ENCODE data around the gene PTPN12. TPM values are rescaled to one million over a fixed set of nuclear protein-coding genes. Genes with fewer than 3 reads are reported as not detected.

Gene PTPN12
- polyA plus RNA-seq, 1 experiment = 45.3 TPM

DNA sequence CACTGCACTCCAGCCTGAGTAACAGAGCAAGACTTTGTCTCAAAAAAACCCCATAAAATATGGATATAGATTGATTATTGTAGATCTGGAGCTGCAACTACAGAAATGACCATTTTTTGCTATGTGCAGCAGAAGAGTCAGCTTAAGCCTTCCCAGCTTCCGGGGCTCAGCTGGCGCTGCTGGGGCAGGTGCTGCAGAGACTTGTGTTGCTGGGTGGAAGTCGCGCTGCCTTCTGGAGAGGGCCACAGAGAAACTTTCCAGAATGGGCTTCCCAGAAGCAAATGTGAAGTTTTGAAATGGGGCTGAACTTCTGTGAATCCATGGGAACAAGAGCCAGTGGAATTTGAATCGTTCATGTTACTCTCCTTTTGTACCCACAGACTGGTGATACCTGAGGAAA is 121.8 kb downstream of the PTPN12 start:
- Histone ChIP-seq H3K27ac (ENCODE audit: low read depth, low read length) (no peak overlapping the region), H3K27me3 (ENCODE audit: control insufficient read depth, insufficient read depth, low read length) (no peaks in the 10 kb centered on the region), H3K9me3 (ENCODE audit: control insufficient read depth, insufficient read depth, low read length) (no peaks in the 10 kb centered on the region), H3K4me3 (ENCODE audit: low read depth, low read length) (no peak overlapping the region)
- CTCF ChIA-PET = interaction anchor here (0.6 to 7.1 kb wide), 10 partner anchors 7 to 275 kb away, joined by 3 to 66 read pairs (median 4); no protein-coding TSS in a partner anchor
- no peak for DNase-seq (ENCODE audit: low read depth, low spot score)
- TF ChIP-seq, protein P1, sequence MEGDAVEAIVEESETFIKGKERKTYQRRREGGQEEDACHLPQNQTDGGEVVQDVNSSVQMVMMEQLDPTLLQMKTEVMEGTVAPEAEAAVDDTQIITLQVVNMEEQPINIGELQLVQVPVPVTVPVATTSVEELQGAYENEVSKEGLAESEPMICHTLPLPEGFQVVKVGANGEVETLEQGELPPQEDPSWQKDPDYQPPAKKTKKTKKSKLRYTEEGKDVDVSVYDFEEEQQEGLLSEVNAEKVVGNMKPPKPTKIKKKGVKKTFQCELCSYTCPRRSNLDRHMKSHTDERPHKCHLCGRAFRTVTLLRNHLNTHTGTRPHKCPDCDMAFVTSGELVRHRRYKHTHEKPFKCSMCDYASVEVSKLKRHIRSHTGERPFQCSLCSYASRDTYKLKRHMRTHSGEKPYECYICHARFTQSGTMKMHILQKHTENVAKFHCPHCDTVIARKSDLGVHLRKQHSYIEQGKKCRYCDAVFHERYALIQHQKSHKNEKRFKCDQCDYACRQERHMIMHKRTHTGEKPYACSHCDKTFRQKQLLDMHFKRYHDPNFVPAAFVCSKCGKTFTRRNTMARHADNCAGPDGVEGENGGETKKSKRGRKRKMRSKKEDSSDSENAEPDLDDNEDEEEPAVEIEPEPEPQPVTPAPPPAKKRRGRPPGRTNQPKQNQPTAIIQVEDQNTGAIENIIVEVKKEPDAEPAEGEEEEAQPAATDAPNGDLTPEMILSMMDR (IDR thresholded peaks at IDR 0.05; ENCODE audit: low read depth, low read length) = no peak
- POLR2A ChIA-PET = interaction anchor here (0.7 kb wide), 1 partner anchor 425 kb away, joined by 3 read pairs; no protein-coding TSS in a partner anchor

DNA sequence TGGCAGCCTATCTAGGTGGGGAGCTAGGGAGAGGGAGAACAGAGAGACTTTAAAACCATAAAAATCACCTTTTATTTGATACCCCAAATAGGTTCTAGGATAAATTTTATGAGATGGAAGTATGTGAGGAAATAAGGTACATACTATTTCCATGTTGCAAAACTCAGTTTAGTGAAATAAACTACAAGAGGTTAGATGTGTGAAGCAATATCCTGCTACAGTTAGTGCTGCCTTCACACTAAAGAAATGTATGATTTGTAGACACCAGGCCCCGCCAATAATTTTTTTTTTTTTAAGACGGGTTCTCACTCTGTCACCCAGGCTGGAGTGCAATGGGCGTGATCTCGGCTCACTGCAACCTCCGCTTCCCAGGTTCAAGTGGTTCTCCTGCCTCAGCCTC is 124.7 kb downstream of the PTPN12 start:
- Histone ChIP-seq H3K27ac (ENCODE audit: low read depth, low read length) (no peak overlapping the region), H3K9me3 (ENCODE audit: control insufficient read depth, insufficient read depth, low read length) (no peaks in the 10 kb centered on the region), H3K4me3 (ENCODE audit: low read depth, low read length) (no peak overlapping the region), H3K27me3 (ENCODE audit: control insufficient read depth, insufficient read depth, low read length) (no peaks in the 10 kb centered on the region)
- ChIA-PET CTCF (interaction anchor here (2.2 to 7.1 kb wide), 2 partner anchors 10 to 98 kb away, joined by 9 to 66 read pairs; no protein-coding TSS in a partner anchor), POLR2A (interaction anchor here (0.6 to 1.1 kb wide), 2 partner anchors 11 to 1994 kb away, joined by 3 read pairs; no protein-coding TSS in a partner anchor)
- TF ChIP-seq, protein P1 (IDR thresholded peaks at IDR 0.05; ENCODE audit: low read depth, low read length) = no peak
- no peak for DNase-seq (ENCODE audit: low read depth, low spot score)

DNA sequence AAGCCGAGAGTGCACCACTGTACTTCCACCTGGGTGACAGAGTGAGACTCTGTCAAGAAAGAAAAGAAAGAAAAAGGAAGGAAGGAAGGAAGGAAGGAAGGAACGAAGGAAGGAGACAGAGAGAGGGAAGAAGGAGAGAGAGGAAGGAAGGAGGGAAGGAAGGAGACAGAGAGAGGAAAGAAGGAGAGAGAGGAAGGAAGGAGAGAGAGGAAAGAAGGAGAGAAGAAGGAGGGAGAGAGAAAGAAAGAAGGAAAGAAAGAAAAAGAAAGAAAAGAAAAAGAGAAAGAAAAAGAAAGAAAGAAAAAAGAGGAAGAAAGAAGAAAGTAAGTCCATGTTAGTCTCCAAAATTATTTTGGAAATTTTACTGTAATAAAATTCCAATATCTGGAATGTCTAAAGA is 125.8 kb downstream of the PTPN12 start:
- ChIA-PET POLR2A (no interaction called here), CTCF (no interaction called here)
- Histone ChIP-seq H3K27ac (ENCODE audit: low read depth, low read length) (no peak overlapping the region), H3K9me3 (ENCODE audit: control insufficient read depth, insufficient read depth, low read length) (no peaks in the 10 kb centered on the region), H3K4me3 (ENCODE audit: low read depth, low read length) (no peak overlapping the region), H3K27me3 (ENCODE audit: control insufficient read depth, insufficient read depth, low read length) (no peaks in the 10 kb centered on the region)
- no peak for DNase-seq (ENCODE audit: low read depth, low spot score)
- TF ChIP-seq, protein P1 (IDR thresholded peaks at IDR 0.05; ENCODE audit: low read depth, low read length) = no peak

DNA sequence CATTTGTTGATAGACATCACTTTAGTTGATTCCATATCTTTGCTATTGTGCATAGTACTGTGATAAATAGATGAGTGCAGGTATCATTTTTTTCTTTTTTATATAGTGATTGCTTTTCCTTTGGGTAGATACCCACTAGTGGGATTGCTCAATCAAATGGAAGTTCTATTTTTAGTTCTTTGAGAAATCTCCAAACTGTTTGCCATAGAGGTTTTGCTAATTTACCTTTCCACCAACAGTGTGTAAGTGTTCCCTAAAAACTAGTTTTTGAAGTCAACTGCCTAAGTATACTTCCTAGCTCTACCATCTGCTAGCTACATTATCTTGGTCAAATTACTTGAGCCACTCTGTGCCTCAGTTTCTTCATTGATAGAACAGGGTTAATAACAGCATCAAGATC is 127.6 kb downstream of the PTPN12 start:
- POLR2A ChIA-PET = interaction anchor here (0.8 to 1.5 kb wide), 4 partner anchors 10 to 31 kb away, joined by 3 to 9 read pairs (median 5); partner anchors contain the start of gene RSBN1L
- Histone ChIP-seq H3K9me3 (ENCODE audit: control insufficient read depth, insufficient read depth, low read length) (no peaks in the 10 kb centered on the region), H3K27ac (ENCODE audit: low read depth, low read length) (no peak overlapping the region), H3K4me3 (ENCODE audit: low read depth, low read length) (no peak overlapping the region), H3K27me3 (ENCODE audit: control insufficient read depth, insufficient read depth, low read length) (no peaks in the 10 kb centered on the region)
- TF ChIP-seq, protein P1 (IDR thresholded peaks at IDR 0.05; ENCODE audit: low read depth, low read length) = no peak
- DNase-seq (ENCODE audit: low read depth, low spot score) = no peak
- CTCF ChIA-PET = interaction anchor here (0.6 to 3.1 kb wide), 3 partner anchors 13 to 271 kb away, joined by 3 to 17 read pairs (median 6); no protein-coding TSS in a partner anchor

DNA sequence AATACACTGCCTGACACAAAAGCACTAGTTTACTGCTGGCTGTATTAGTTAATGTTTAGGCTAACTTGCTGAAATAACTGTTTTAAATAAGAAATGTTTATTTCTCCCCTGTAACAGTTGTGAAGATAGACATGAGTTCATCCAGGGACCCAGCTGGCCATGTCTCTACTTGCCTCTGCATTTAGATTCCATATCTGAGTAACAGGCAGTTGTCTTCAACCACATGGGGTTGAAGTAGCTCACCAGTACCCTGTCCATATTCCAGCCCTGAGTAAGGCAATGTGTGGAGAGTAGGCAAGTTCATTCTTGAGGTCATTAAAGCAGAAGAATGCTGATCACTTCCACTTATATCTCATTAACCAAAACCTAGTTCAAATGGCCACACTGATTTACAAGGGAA is 128.1 kb downstream of the PTPN12 start:
- TF ChIP-seq, protein P1 (IDR thresholded peaks at IDR 0.05; ENCODE audit: low read depth, low read length) = no peak
- Histone ChIP-seq H3K4me3 (ENCODE audit: low read depth, low read length) (no peak overlapping the region), H3K27ac (ENCODE audit: low read depth, low read length) (no peak overlapping the region), H3K9me3 (ENCODE audit: control insufficient read depth, insufficient read depth, low read length) (no peaks in the 10 kb centered on the region), H3K27me3 (ENCODE audit: control insufficient read depth, insufficient read depth, low read length) (no peaks in the 10 kb centered on the region)
- POLR2A ChIA-PET = interaction anchor here (0.8 to 1.5 kb wide), 4 partner anchors 10 to 31 kb away, joined by 3 to 9 read pairs (median 5); partner anchors contain the start of gene RSBN1L
- CTCF ChIA-PET = interaction anchor here (1.3 to 3.1 kb wide), 2 partner anchors 13 to 94 kb away, joined by 6 to 17 read pairs; no protein-coding TSS in a partner anchor
- DNase-seq (ENCODE audit: low read depth, low spot score) = no peak

All from AG04450 (cell line).